ENCODE results near the gene PAGE4.

The PAGE4 gene

GRCh38 chrX:49829016-49829415 lies at the start of gene PAGE4:
Gene PAGE4, plus strand, starts transcription at chrX:49829303. Its CDS starts 1,126 bp downstream, at chrX:49830429.
- no peak for DNase-seq

GRCh38 chrX:49784747-49785280 lies 44.3 kb upstream of the PAGE4 start:
- no peak for DNase-seq

GRCh38 chrX:49792376-49792775 lies 36.7 kb upstream of the PAGE4 start:
- DNase-seq = no peak

GRCh38 chrX:49793686-49794085 lies 35.4 kb upstream of the PAGE4 start:
- no peak for DNase-seq

DNA sequence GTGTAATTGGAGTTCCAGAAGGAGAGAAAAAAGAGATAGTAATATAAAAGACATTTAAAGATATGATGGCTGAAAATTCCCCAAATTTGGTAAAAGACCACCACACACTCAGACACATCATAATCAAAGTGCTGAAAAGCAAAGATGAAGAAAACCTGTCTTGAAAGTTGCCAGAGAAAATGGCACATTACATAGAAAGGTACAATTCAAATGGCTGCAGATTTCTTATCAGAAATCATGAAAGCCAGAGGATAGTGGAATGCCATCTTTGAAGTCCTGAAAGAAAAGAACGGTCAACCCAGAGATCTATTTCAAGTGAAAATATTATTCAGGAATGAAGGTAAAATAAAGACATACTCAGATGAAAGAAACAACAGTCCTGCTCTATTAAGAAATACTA lies 29.3 kb upstream of the PAGE4 start:
- no peak for DNase-seq

GRCh38 chrX:49809891-49810632 lies 19.0 kb upstream of the PAGE4 start:
- no peak for DNase-seq

DNA sequence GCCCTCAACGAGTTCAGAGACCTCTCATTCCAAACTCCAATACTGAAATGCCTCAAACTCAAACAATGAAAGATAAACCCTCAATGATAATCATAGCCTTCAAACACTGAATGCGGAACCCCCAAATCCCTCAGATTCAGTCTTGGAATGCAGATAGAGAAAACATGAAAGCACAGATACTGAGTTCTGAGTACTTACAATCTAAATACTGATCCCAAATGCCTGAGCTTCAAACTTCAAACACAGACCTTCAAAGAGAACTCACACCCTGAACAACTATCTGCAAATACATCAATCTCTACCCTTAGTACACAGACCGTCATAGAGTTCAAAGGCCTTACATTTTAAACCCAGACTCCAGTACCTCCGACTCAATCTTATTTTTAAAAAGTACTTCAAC lies 16.9 kb upstream of the PAGE4 start:
- no peak for DNase-seq

- no peak for DNase-seq
These were observed 12.7 kb upstream of the PAGE4 start for GRCh38 chrX:49816435-49816834.

DNA sequence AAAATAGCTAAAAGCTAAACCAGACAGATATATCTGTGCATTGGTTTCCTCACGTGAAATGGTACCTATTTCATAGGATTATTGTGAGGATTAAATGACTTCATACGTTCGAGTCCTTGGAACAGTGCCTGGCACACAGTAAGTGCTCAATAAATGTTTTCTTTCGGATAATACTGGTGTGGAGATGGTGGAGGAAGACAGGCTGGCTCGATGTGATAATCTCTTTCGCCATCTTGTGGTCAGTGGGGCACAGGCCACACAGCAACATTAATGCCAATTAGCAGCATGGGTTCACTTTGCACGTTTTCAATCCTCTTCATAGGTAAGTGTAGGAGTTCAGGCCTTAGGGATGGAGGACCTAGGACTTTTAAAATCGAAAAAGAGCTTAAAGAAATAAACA lies 9.3 kb downstream of the PAGE4 start:
- DNase-seq = no peak

- DNase-seq = peak; percentile 29
These were observed 11.6 kb downstream of the PAGE4 start for GRCh38 chrX:49840679-49841078.

DNA sequence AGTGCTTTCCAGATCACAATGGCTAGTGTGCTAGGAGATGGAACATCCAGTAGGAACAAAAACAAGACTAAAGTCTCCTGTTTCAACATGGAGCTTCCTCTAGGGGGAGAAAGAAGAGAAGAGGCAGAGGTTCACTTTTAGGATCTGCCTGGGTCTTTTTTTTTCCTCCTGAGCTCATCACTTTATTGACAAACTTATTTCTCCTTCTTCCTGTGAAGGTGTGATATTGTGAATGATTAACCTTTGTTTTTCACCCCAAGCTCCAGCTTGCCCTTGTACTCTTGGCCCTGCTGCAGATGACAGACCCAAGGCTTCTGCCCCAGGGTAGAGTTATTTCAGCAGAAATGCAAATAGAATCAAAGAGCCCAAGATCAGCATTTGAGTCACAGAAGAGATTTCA lies 13.5 kb downstream of the PAGE4 start:
- DNase-seq = no peak

DNA sequence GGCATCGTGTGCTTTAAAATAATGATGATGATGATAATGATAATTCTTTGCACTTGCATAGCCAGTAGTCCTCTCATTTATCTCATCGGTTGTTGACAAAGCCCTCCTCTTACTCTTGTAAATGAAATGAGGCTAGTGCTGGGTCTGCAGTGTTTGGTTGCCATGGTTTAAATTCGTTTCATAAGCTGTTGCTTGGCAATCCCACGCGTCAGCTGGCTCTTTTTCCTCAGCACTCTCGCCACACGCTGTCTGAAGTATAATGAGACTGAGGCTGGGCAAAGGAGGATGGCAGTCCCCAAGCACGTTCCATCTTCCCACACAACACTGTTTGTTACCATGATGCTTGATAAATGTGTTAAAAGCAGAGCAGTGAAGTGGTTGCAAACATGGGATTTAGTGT lies 15.5 kb downstream of the PAGE4 start:
- no peak for DNase-seq

GRCh38 chrX:49845701-49846403 lies 16.7 kb downstream of the PAGE4 start:
- no peak for DNase-seq

- DNase-seq = no peak
These were observed 17.4 kb downstream of the PAGE4 start for GRCh38 chrX:49846522-49846921.

DNA sequence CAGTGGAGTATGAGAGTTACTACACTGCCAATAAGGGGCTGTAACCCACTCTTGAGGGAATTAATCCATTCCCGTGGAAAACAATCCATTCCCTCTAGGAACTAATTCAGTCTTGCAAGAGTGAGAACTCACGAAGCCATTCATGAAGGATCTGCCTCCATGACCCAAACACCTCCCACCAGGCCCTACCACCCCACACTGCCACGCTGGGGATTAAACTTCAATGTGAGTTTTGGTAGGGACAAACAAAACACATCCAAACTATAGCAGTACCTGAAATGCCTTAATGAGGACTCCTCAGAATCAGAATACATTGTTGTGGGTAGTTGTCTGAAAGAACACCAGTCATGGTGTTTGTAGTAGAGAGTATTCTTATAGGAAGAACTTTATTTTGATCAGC lies 19.2 kb downstream of the PAGE4 start:
- no peak for DNase-seq

- no peak for DNase-seq
These were observed 20.9 kb downstream of the PAGE4 start for GRCh38 chrX:49850028-49850427.

DNA sequence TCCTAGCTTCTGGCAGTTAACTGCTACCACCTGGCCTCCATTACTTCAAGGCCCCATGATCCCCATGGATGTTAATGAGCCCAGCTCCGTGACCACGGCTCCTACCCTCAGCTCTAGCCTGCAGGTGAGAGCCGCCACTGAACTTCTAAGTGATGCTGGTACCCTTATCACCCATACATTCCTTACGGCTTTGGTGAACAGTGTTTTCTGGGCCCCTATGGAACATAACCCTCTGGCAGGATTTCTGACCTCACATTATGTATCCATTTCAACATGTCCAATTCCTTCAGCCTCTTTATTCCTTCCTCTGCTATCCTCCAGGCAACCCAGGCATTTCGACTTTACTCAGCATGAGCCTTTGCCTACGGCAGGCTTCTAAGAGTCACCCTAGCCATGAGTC lies 24.6 kb downstream of the PAGE4 start:
- DNase-seq = no peak

- no peak for DNase-seq
These were observed 27.7 kb downstream of the PAGE4 start for GRCh38 chrX:49856819-49857218.

- no peak for DNase-seq
These were observed 29.2 kb downstream of the PAGE4 start for GRCh38 chrX:49858341-49858740.

- DNase-seq = no peak
These were observed 30.4 kb downstream of the PAGE4 start for GRCh38 chrX:49859491-49859890.

- DNase-seq = no peak
These were observed 31.9 kb downstream of the PAGE4 start for GRCh38 chrX:49860867-49861535.

DNA sequence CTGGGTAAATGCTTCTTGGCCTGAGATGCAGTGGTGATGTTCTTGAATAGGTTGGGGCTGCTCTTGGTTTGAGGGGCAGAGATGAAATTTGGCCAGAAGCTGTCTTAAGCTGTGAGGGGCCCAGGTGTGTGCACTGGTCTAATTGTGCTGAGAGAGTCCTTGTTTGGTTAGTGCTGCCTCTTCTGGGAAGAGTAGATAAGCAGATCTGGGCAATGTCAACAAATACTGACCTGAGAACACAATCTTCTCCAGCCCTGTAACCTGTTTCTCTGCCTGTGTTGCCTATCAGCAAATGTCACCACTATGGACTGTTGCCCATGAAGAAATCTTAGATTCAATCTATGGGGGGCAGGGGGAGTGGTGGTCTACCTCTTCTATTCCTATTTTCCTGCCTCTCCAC lies 33.0 kb downstream of the PAGE4 start:
- DNase-seq = no peak

DNA sequence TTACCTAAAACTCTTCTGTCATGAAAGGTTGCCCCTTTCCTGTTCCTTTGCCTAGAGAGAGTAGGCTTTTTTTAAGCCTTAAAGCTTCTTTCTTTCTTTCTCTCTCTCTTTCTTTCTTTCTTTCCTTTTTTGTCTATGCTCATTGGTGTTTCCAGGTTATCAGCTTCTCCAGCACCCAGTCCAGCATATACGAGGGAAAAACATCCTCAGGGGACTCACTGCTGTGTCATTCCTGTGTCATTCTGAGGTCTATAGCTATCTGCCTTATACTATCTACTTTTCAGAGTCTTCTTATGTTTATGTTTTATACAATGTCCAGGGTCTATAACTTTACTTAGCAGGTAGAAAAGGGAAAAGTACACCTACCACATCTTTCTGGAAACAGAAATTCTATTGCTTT lies 39.6 kb downstream of the PAGE4 start:
- no peak for DNase-seq

DNA sequence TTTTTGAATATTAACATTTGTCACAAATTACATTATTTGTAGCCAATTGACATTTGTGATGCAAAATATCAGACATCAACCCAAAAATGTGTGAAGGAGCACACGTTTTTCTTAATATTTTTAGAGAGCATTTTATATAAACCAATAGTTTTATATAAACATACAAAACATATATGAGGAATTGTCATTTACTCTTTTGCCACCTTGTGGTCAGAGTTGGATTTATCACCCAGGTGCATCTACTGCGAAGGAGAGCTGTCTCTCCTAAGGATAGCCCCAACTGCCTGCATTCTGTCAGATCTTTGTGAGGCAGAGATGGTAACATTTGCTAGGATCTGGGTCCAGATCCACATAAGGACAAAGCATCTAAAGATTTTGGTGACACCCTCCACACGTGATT lies 47.6 kb downstream of the PAGE4 start:
- no peak for DNase-seq
